GM12864 (cell line): ENCODE data around the gene MAPK4.

Experiments
- DNase-seq: peaks from one replicate; pipeline ENCODE4 v3.0.0-alpha.2; 2011; ENCODE audit warnings: low read depth
- H3K4me3 ChIP-seq: 2 replicates; pipeline ENCODE4 v1.5.1; 2011; ENCODE audit warnings: mild to moderate bottlenecking, low read depth, low read length, control low read depth
- TF ChIP-seq, protein P1 (sequence below): IDR thresholded peaks from 2 replicates; pipeline ENCODE4 v1.5.1; 2011; ENCODE audit warnings: low read depth, mild to moderate bottlenecking, moderate library complexity, low read length, control low read depth, inconsistent platforms; ENCODE audit errors: missing control alignments

MAPK4 gene

DNA sequence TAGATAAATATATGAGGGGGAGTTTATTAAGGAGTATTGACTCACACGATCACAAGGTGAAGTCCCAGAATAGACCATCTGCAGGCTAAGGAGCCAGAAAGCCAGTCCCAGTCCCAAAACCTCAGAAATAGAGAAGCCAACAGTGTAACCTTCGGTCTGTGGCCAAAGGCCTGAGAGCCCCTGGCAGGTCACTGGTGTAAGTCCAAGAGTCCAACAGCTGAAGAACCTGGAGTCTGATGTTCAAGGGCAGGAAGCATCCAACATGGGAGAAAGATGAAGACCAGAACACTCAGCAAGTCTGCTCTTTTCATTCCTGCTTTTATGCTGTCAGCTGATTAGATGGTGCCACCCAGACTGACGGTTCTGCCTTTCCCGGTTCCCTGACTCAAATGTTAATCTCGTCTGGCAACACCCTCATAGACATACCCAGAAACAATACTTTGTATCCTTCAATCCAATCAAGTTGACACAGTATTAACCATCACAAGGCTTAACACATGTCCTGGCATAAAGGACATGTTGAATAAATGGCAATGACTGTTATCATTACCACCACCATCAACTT lies 56.7 kb downstream of the MAPK4 start:
- no peak overlapping the region for H3K4me3 ChIP-seq
- DNase-seq, result no peak
- TF ChIP-seq, protein P1, sequence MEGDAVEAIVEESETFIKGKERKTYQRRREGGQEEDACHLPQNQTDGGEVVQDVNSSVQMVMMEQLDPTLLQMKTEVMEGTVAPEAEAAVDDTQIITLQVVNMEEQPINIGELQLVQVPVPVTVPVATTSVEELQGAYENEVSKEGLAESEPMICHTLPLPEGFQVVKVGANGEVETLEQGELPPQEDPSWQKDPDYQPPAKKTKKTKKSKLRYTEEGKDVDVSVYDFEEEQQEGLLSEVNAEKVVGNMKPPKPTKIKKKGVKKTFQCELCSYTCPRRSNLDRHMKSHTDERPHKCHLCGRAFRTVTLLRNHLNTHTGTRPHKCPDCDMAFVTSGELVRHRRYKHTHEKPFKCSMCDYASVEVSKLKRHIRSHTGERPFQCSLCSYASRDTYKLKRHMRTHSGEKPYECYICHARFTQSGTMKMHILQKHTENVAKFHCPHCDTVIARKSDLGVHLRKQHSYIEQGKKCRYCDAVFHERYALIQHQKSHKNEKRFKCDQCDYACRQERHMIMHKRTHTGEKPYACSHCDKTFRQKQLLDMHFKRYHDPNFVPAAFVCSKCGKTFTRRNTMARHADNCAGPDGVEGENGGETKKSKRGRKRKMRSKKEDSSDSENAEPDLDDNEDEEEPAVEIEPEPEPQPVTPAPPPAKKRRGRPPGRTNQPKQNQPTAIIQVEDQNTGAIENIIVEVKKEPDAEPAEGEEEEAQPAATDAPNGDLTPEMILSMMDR, result no peak

DNA sequence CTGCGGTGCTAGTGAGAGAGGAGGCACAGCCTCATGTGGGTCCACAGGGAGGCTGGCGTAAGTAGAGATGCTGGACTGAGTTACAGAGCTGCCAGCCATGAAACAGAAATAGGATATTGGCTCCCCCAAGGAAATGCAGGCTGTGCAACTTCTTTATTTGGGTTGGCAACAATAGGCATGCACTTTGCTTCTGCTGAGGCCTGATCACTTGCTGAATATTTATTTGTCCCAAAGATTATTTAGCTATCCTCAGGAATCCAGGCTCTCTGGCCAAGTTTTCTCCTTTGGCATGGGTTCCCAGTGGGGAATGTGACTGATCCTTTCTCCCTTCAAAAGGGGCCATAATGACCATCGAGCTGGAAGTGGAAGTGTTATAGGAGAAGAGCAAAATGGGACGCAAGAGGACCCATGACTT lies 60.0 kb downstream of the MAPK4 start:
- no peak overlapping the region for H3K4me3 ChIP-seq
- TF ChIP-seq, protein P1, result no peak
- DNase-seq, result no peak

DNA sequence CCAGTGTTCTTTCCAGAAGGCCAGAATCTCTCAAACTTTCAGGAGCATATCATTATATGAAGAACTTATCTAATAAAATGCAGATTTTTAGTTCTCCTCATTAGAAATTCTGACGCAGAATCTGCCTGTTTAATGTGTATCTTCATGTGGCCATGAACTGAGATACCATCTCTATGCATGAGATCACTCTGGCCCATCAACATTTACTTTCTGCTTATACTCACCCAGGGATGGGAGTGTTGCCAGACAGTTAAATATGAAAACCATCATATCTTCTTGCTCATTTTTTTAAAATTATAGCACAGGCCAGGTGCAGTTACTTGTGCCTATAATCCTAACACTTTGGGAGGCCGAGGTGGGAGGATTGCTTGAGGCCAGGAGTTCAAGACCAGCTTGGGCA lies 60.4 kb downstream of the MAPK4 start:
- TF ChIP-seq, protein P1, result no peak
- DNase-seq, result no peak
- no peak overlapping the region for H3K4me3 ChIP-seq

DNA sequence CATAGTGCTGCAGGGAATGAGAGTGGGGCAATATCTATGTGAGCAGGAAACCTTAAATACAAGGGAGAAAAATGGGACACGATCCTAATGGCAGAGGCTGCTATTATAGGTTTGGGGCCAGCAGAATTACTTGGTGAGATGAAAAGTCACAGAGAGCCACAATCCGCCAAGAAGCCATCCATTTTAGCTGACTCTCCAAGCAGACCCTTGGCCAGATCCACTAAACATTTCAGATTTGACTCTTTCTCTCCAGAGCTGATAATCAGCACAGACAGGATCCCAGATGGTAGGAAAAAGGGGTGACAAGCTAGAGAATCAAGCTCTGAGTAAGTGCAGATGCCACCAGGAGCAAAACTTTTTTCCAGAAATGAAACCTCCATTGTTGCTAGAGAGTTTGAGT lies 61.5 kb downstream of the MAPK4 start:
- H3K4me3 ChIP-seq, result no peak overlapping the region
- TF ChIP-seq, protein P1, result no peak
- DNase-seq, result no peak

DNA sequence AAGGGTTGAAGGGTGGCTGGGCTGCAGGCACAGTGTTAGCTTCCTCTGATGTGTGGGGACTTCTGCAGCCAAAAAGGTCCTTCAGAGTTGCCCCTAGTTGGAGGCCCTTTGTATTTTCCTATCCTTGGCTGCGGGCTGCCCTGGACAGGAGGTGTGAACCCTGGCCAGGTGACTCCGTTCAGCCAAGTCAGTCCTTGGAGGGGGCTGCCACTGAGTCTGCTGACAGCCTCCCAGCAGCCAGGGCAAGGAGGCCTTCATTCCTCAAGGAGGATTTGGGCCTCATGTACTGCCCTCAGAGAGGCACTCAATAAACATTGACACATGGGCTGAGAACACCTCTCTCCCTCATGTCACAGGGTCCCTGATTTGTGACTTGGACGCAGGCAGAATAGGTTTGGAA lies 62.4 kb downstream of the MAPK4 start:
- no peak overlapping the region for H3K4me3 ChIP-seq
- TF ChIP-seq, protein P1, result no peak
- no peak for DNase-seq

DNA sequence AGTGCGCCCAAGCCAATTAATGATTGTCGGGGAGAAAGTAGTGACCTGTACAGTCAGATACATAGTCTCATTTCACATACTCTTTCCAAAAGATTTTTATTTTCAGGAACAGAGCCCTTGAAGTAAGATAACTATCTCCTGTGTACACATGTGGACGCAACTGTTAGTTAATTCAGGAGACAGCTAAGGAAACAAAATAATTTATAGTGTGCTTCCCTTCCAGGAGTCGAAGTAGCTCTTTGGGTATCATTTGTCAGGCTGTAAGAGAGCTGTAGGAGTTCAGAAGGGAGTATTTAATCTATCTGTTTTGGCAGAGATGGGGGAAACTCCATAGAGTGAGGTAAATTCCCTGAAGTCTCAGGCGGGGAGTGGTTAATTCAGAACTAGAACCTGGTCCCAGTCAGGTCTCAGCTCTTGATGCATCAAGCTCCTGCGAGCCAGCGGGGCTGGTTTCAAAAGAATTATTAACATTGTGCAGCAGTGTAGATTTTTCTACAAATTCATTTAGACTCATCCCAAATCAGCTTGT lies 63.0 kb downstream of the MAPK4 start:
- no peak for DNase-seq
- TF ChIP-seq, protein P1, result no peak

DNA sequence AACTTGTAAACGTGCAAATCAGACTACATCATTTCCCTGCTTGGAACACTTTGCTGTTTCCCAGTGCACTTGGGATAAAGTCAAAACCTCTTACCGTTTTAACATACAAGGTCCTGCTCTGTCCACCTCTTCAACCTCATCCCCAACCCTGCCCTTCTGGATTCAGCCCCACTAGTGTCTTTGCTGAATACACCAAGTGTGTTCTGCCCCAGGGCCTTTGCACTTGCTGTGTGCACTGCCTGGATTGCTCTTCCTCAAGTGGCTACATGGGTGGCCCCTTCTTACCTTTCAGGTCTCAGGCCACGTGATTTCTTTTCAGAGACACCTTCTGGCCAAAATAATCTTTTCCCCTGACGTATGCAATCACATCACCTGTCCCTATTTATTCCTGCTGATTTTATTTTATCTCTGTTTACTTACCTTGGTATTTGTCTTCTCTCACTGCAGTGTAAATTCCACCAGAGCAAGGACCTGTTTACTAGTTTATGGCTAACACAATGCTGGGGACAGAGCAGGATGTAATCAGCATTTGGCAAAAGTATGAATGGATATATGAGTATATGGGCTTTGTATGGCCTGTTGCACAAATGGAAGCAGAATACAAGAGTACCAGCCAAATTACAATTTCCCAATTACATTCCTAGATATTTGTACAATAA lies 63.9 kb downstream of the MAPK4 start:
- DNase-seq, result no peak
- no peak overlapping the region for H3K4me3 ChIP-seq
- TF ChIP-seq, protein P1, result no peak

More for the DNA sequence above, 63.0 kb downstream of the MAPK4 start:
- H3K4me3 ChIP-seq, result no peak overlapping the region
